Breast epithelium (tissue), 3 donors: ENCODE data around the gene CCDC146.

Experiments
- POLR2A ChIP-seq: fragments of 450-650 bp; IDR thresholded peaks from one replicate; pipeline ENCODE4 v1.6.1; 2016; ENCODE audit warnings: antibody characterized with exemption, mild to moderate bottlenecking, moderate library complexity
- POLR2AphosphoS5 ChIP-seq, 3 donors: sonication (generic); formaldehyde crosslinking; IDR thresholded peaks; one replicate each; pipeline ENCODE4 v1.6.1; 2017; ENCODE audit warnings: antibody characterized with exemption in 3 of 3
- TF ChIP-seq, protein P1 (sequence below), 3 donors: fragments of 450-650 bp; IDR thresholded peaks; one replicate each; pipeline ENCODE4 v1.5.1; 2016 to 2017; ENCODE audit warnings: antibody characterized with exemption in 3 of 3, mild to moderate bottlenecking in 3 of 3, moderate library complexity in 3 of 3

DNA sequence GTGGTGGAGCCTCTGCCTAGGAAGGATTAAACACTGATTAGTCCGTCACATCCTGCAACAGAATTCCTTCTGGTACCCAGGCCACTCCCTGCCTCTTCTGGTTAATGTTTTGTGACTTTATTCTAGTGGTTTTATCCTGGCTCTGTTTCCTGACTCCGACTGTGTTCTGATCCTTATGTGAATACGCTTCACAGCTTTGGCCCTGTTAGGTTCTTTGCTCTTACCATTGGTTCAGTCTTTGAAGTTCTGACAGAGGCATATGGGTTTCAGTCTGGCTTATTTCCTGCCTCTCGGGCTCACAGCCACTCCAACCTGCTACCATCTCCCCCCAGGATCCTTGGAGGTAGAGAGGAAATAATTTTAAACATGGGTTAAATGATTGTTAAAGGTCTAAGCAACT lies 100.4 kb downstream of the CCDC146 start:
- TF ChIP-seq POLR2AphosphoS5 (IDR thresholded peaks at IDR 0.05) (no peak), POLR2A (no peak)
- TF ChIP-seq, protein P1, sequence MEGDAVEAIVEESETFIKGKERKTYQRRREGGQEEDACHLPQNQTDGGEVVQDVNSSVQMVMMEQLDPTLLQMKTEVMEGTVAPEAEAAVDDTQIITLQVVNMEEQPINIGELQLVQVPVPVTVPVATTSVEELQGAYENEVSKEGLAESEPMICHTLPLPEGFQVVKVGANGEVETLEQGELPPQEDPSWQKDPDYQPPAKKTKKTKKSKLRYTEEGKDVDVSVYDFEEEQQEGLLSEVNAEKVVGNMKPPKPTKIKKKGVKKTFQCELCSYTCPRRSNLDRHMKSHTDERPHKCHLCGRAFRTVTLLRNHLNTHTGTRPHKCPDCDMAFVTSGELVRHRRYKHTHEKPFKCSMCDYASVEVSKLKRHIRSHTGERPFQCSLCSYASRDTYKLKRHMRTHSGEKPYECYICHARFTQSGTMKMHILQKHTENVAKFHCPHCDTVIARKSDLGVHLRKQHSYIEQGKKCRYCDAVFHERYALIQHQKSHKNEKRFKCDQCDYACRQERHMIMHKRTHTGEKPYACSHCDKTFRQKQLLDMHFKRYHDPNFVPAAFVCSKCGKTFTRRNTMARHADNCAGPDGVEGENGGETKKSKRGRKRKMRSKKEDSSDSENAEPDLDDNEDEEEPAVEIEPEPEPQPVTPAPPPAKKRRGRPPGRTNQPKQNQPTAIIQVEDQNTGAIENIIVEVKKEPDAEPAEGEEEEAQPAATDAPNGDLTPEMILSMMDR (IDR thresholded peaks at IDR 0.05): no peak
